CD4-positive, alpha-beta memory T cell (primary cell): Measurements from ENCODE around the gene PROX2. TPM values are rescaled to one million over a fixed set of nuclear protein-coding genes. Genes with fewer than 3 reads are reported as not detected.

ENCODE experiments used
- CTCF ChIA-PET: fragments of 350-600 bp; sonication (Branson Sonifier 250); formaldehyde crosslinking; loops from one replicate; lab custom pipeline; 2021; ENCODE audit warnings: inconsistent platforms; ENCODE audit not compliant: partially characterized antibody; lab: Charles Lee
- POLR2A ChIA-PET: fragments of 350-600 bp; sonication (Branson Sonifier 250); formaldehyde crosslinking; loops from one replicate; lab custom pipeline; 2021; ENCODE audit not compliant: partially characterized antibody; lab: Charles Lee
- DNase-seq, 5 donors: peaks; one replicate each; pipeline versions ENCODE4 v3.0.0 to v3.0.0-alpha.2; 2020 to 2022; ENCODE audit warnings: mixed read lengths in 1 of 5
- H3K27ac ChIP-seq: one replicate; pipeline ENCODE4 v1.7.0; 2013; ENCODE audit warnings: low read depth, low read length
- H3K27me3 ChIP-seq: 2 replicates; pipeline ENCODE4 v1.7.0; 2013; ENCODE audit warnings: mild to moderate bottlenecking, low read length, moderate library complexity; ENCODE audit not compliant: insufficient read depth
- H3K36me3 ChIP-seq: 2 replicates; pipeline ENCODE4 v1.7.0; 2013; ENCODE audit warnings: mild to moderate bottlenecking, low read length, moderate library complexity; ENCODE audit not compliant: insufficient read depth
- H3K4me1 ChIP-seq: 2 replicates; pipeline ENCODE4 v1.7.0; 2013; ENCODE audit warnings: mild to moderate bottlenecking, low read length, moderate library complexity; ENCODE audit not compliant: insufficient read depth
- H3K4me3 ChIP-seq, 2 donors: one replicate each; pipeline ENCODE4 v1.7.0; 2013; ENCODE audit warnings: low read length in 2 of 2, mild to moderate bottlenecking in 1 of 2
- H3K9me3 ChIP-seq, 2 donors: one replicate each; pipeline ENCODE4 v1.7.0; 2013; ENCODE audit warnings: low read length in 2 of 2, control low read depth in 1 of 2; ENCODE audit not compliant: control insufficient read depth in 1 of 2
- H3K27ac Mint-ChIP-seq, 7 donors: one replicate each; pipeline ENCODE4 v1.8.0; 2020 to 2021; ENCODE audit warnings: mixed read lengths in 7 of 7, mild to moderate bottlenecking in 6 of 7, inconsistent platforms in 3 of 7, moderate library complexity in 3 of 7
- H3K27me3 Mint-ChIP-seq, 2 donors: one replicate each; pipeline ENCODE4 v1.8.0; 2020 to 2021; ENCODE audit warnings: mixed read lengths in 2 of 2
- H3K36me3 Mint-ChIP-seq, 2 donors: one replicate each; pipeline ENCODE4 v1.8.0; 2020 to 2021; ENCODE audit warnings: mixed read lengths in 2 of 2, inconsistent platforms in 1 of 2, mild to moderate bottlenecking in 1 of 2
- H3K4me1 Mint-ChIP-seq, 4 donors: one replicate each; pipeline ENCODE4 v1.8.0; 2020 to 2021; ENCODE audit warnings: mixed read lengths in 4 of 4, mild to moderate bottlenecking in 1 of 4
- H3K4me3 Mint-ChIP-seq, 8 donors: one replicate each; pipeline ENCODE4 v1.8.0; 2020 to 2021; ENCODE audit warnings: mixed read lengths in 8 of 8, mild to moderate bottlenecking in 7 of 8, moderate library complexity in 6 of 8, inconsistent platforms in 3 of 8
- H3K9me3 Mint-ChIP-seq, 8 donors: one replicate each; pipeline ENCODE4 v1.8.0; 2020 to 2021; ENCODE audit warnings: mixed read lengths in 8 of 8, mild to moderate bottlenecking in 5 of 8, inconsistent platforms in 3 of 8, moderate library complexity in 1 of 8
- intact Hi-C: fragments of 100-400 bp; cut with micrococcal nuclease; formaldehyde crosslinking; loops from one replicate; pipeline ENCODE4 v1.15.1; 2023
- polyA plus RNA-seq, 2 donors: library from polyadenylated mRNA; unstranded; fragments of 300-500 nt; fragmentation: Illumina TruSeq; gene quantifications; one replicate each; pipeline ENCODE4 v1.2.3, GENCODE V29; 2021
- total RNA-seq, 2 experiments: library from RNA; stranded (reverse); gene quantifications; one replicate each; pipeline ENCODE4 v1.2.3, GENCODE V29; 2021

Gene PROX2
- total and polyA plus RNA-seq, 4 experiments from 2014 or later = 0.05 TPM; not detected in 3

DNA sequence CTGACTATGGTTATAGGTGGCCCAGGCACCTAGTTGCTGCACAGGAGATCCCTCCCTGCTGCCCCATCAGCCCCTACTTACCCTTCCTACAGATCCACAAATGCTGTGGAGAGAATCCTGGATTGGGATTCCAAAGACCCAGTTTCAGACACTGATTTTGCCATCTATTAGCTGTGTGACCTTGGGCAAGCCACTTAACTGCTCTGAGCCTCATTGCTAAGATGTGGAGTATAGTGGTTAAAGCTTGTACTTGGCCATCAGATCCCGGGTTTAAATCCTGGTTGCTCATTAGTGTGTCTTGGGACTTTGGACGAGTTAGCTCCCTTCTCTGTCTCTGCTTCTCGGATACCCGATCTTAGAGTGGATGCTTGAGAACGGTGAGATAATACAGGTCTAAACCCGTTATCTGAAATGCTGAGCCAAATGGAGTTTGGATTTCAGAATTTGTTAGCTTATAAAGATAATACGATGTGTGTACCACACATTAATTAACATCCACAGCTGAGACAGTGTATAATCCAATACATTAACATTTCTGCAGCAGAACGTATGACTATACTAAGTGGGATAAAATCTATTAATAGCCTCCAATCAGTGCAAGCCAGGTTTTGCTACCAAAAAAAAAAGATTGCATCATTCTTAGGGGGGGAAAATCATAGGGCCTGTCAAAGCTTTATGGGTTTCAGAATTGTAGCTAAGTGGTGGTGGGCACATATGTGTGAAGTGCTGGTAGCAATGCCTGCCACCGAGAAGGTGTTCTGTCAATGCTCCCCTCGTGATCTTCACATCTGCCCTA lies 16.0 kb downstream of the PROX2 start:
- POLR2A ChIA-PET = interaction anchor here (0.7 to 6.2 kb wide), 12 partner anchors 12 to 228 kb away, joined by 3 to 70 read pairs (median 6); partner anchors contain the start of genes DLST, PGF, PROX2 and YLPM1
- DNase-seq = no peak
- no peak overlapping the region for H3K27ac Mint-ChIP-seq

DNA sequence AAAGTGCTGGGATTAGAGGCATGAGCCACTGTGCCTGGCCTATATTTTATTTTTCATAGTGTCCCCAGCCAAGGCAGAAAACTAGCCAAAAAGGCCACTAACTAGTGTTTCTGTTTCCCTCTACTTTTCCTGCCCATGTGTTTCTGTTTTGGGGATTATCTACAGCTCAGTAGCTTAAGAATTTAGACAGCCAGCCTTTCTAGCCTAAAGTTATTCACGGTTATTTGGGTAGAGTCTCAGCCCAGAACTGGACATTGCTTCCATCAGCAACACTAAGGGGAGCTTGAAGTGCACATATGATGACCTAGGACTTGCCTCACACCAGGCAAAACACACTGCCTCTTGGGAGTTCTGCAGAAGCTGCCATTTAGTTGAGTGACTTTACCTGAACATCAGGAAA lies 17.9 kb downstream of the PROX2 start:
- Histone ChIP-seq H3K27ac (no peak overlapping the region), H3K4me3 (no peak overlapping the region), H3K36me3 (no peaks in the 10 kb centered on the region), H3K4me1 (peaks cover 11% of the 10 kb centered on the region), H3K27me3 (no peaks in the 10 kb centered on the region), H3K9me3 (no peaks in the 10 kb centered on the region)
- Mint-ChIP-seq H3K9me3 (no peaks in the 10 kb centered on the region), H3K4me3 (no peak overlapping the region), H3K27ac (no peak overlapping the region), H3K36me3 (no peaks in the 10 kb centered on the region), H3K27me3 (no peaks in the 10 kb centered on the region), H3K4me1 (peaks cover 11 to 22% (median 14%) of the 10 kb centered on the region in 4 donors)
- ChIA-PET CTCF (interaction anchor here (8.7 to 15.0 kb wide), 5 partner anchors 8 to 229 kb away, joined by 84 to 677 read pairs (median 121); partner anchors contain the start of genes DLST and PROX2), POLR2A (interaction anchor here (6.2 kb wide), 1 partner anchor 48 kb away, joined by 70 read pairs; no protein-coding TSS in a partner anchor)
- DNase-seq = no peak
- intact Hi-C loops = no loop called here

More for the DNA sequence above, 16.0 kb downstream of the PROX2 start:
- H3K4me3 ChIP-seq = no peak overlapping the region
- peaks cover 6% of the 10 kb centered on the region for H3K4me1 ChIP-seq
- H3K9me3 ChIP-seq = no peaks in the 10 kb centered on the region
- H3K4me1 Mint-ChIP-seq = peaks cover 0 to 7% (median 4%) of the 10 kb centered on the region in 4 donors
- no peak overlapping the region for H3K27ac ChIP-seq
- no peak overlapping the region for H3K4me3 Mint-ChIP-seq
- no peaks in the 10 kb centered on the region for H3K36me3 ChIP-seq
- intact Hi-C loops = no loop called here
- H3K36me3 Mint-ChIP-seq = no peaks in the 10 kb centered on the region
- H3K27me3 Mint-ChIP-seq = no peaks in the 10 kb centered on the region
- no peaks in the 10 kb centered on the region for H3K9me3 Mint-ChIP-seq
- no peaks in the 10 kb centered on the region for H3K27me3 ChIP-seq
- CTCF ChIA-PET = interaction anchor here (0.7 to 15.0 kb wide), 33 partner anchors 10 to 437 kb away, joined by 3 to 677 read pairs (median 5); partner anchors contain the start of genes ACYP1, DLST, EIF2B2 and PROX2

DNA sequence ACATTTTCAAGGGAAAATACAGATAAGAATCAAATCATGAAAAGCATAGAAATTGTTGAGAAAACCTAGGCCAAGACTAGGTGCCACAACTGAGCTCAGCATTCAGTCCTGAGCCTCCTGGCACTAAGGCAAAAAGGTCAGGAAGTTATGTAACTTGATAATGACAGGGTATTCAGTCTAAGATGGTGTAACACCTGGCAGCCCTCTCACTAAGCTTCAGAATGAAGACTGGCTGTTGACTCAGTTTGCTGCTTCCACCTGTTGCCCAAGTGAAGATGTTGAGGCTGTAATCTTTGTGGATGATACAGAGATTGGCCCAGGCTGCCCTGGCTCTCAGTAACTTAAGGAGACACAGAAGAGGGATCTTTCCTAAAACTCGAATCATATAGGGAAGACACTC lies 19.6 kb downstream of the PROX2 start:
- Mint-ChIP-seq H3K9me3 (no peaks in the 10 kb centered on the region), H3K36me3 (no peaks in the 10 kb centered on the region), H3K4me1 (peaks cover 16 to 30% (median 21%) of the 10 kb centered on the region in 4 donors), H3K27ac (no peak overlapping the region), H3K4me3 (no peak overlapping the region), H3K27me3 (no peaks in the 10 kb centered on the region)
- peaks cover 18% of the 10 kb centered on the region for H3K4me1 ChIP-seq
- intact Hi-C loops = no loop called here
- no peak for DNase-seq
- no peak overlapping the region for H3K4me3 ChIP-seq
- H3K27me3 ChIP-seq = no peaks in the 10 kb centered on the region
- ChIA-PET CTCF (interaction anchor here (9.2 to 15.0 kb wide), 4 partner anchors 20 to 231 kb away, joined by 90 to 677 read pairs (median 187); partner anchors contain the start of genes DLST and PROX2), POLR2A (interaction anchor here (0.6 to 1.3 kb wide), 4 partner anchors 14 to 946 kb away, joined by 3 to 5 read pairs (median 4); partner anchors contain the start of gene YLPM1)
- no peak overlapping the region for H3K27ac ChIP-seq
- no peaks in the 10 kb centered on the region for H3K9me3 ChIP-seq
- H3K36me3 ChIP-seq = no peaks in the 10 kb centered on the region

DNA sequence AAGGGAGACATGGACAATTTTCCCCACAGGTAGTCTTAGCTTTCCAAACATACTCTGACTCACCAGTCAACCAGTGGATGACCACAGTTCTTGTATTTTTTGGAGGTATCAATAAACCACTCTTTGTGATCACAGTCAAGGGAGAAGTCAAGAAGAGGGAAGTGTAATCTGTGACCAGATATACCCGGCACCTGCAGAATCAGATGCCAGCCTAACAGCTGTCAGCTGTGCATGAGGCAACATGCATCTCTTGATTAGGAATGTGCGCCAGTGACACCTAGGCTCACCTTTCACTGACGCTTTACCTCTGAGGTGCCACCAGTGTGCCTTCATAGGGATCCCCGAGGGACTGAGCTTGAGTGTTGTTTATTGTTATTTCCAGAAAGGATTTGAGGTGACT lies 20.0 kb downstream of the PROX2 start:
- ChIA-PET CTCF (interaction anchor here (0.5 to 15.0 kb wide), 5 partner anchors 21 to 231 kb away, joined by 3 to 677 read pairs (median 121); partner anchors contain the start of genes DLST and PROX2), POLR2A (interaction anchor here (0.6 to 1.3 kb wide), 5 partner anchors 14 to 946 kb away, joined by 3 to 5 read pairs (median 4); partner anchors contain the start of gene YLPM1)
- H3K9me3 Mint-ChIP-seq = no peaks in the 10 kb centered on the region
- Histone ChIP-seq H3K4me1 (peaks cover 16% of the 10 kb centered on the region), H3K4me3 (no peak overlapping the region), H3K9me3 (no peaks in the 10 kb centered on the region), H3K27ac (no peak overlapping the region), H3K27me3 (no peaks in the 10 kb centered on the region), H3K36me3 (no peaks in the 10 kb centered on the region)
- H3K27me3 Mint-ChIP-seq = no peaks in the 10 kb centered on the region
- H3K4me3 Mint-ChIP-seq = peak overlapping the region in 1 of 8 donors; percentile 17
- intact Hi-C loops = no loop called here
- H3K4me1 Mint-ChIP-seq = peaks cover 15 to 26% (median 21%) of the 10 kb centered on the region in 4 donors
- no peak overlapping the region for H3K27ac Mint-ChIP-seq
- DNase-seq = no peak
- H3K36me3 Mint-ChIP-seq = no peaks in the 10 kb centered on the region

DNA sequence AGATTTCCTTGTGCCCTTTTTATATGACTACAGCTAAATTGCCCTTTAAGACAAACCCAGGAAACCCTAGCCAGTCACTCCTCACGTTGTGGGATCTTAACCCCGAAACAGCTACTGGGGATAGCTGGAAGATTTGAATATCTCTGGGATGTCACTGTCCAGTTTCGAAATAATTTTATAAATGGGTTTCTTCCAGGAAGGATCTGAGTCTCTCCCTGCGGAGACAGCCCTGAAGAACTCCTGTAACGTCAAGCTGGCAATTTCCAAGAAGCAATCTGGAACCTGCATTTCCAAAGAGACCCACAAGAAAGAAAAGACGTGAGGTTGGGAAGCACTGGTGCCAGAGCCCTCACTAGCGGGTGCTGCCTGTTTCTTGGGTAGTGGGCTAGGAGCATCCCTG lies 20.9 kb downstream of the PROX2 start:
- Histone ChIP-seq H3K4me1 (peaks cover 12% of the 10 kb centered on the region), H3K36me3 (no peaks in the 10 kb centered on the region), H3K27me3 (no peaks in the 10 kb centered on the region), H3K9me3 (no peaks in the 10 kb centered on the region), H3K4me3 (no peak overlapping the region), H3K27ac (no peak overlapping the region)
- no peaks in the 10 kb centered on the region for H3K36me3 Mint-ChIP-seq
- no peaks in the 10 kb centered on the region for H3K27me3 Mint-ChIP-seq
- H3K4me3 Mint-ChIP-seq = no peak overlapping the region
- ChIA-PET POLR2A (interaction anchor here (0.8 to 1.3 kb wide), 2 partner anchors 17 to 272 kb away, joined by 3 read pairs; partner anchors contain the start of gene NEK9), CTCF (interaction anchor here (0.6 to 15.0 kb wide), 6 partner anchors 7 to 233 kb away, joined by 4 to 677 read pairs (median 44); partner anchors contain the start of genes DLST and PROX2)
- H3K4me1 Mint-ChIP-seq = peaks cover 14 to 23% (median 20%) of the 10 kb centered on the region in 4 donors
- DNase-seq = no peak
- intact Hi-C loops = no loop called here
- no peaks in the 10 kb centered on the region for H3K9me3 Mint-ChIP-seq
- H3K27ac Mint-ChIP-seq = no peak overlapping the region

DNA sequence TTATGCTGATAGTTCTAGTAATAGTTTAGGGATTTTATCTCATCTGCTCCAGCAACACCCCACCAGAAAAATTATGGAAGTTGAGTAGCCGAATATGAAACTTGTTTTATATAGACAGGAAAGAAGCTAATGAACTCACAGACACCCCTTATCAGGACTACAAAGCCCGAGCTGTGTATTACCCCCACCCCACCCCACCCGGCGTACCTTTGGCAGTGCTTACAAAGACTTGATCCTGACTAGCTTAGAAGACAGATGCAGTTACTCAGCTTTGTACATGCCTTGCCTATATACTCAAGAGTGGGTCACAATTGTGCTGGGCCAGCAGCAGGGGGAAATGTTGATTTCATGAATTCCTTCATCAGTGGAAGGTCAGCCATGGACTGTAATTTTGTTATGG lies 22.4 kb downstream of the PROX2 start:
- H3K27ac ChIP-seq = no peak overlapping the region
- intact Hi-C loops = no loop called here
- Mint-ChIP-seq H3K4me1 (peaks cover 14 to 27% (median 21%) of the 10 kb centered on the region in 4 donors), H3K9me3 (no peaks in the 10 kb centered on the region), H3K36me3 (no peaks in the 10 kb centered on the region), H3K27ac (peak overlapping the region in 4 of 7 donors; percentile 9 to 55 (median 31)), H3K4me3 (no peak overlapping the region), H3K27me3 (no peaks in the 10 kb centered on the region)
- no peak for DNase-seq
- no peak overlapping the region for H3K4me3 ChIP-seq
- H3K36me3 ChIP-seq = no peaks in the 10 kb centered on the region
- no peaks in the 10 kb centered on the region for H3K27me3 ChIP-seq
- ChIA-PET POLR2A (interaction anchor here (0.6 to 1.9 kb wide), 4 partner anchors 13 to 808 kb away, joined by 3 to 6 read pairs (median 4); partner anchors contain the start of gene TTLL5), CTCF (interaction anchor here (0.9 to 15.0 kb wide), 6 partner anchors 8 to 245 kb away, joined by 3 to 677 read pairs (median 44); partner anchors contain the start of genes DLST and PROX2)
- H3K9me3 ChIP-seq = no peaks in the 10 kb centered on the region
- peaks cover 12% of the 10 kb centered on the region for H3K4me1 ChIP-seq
